NCI-H1694 (cell line): ENCODE data around the gene KPNA1.
"Not testable (repeated sequence)": the region's sequence is repeated elsewhere in the genome, so short reads cannot be mapped to it uniquely, and the experiment has no call there.

Experiments
- DNase-seq: peaks from one replicate; lab custom pipeline; 2025; lab: John Stamatoyannopoulos, UW

Gene KPNA1

DNA sequence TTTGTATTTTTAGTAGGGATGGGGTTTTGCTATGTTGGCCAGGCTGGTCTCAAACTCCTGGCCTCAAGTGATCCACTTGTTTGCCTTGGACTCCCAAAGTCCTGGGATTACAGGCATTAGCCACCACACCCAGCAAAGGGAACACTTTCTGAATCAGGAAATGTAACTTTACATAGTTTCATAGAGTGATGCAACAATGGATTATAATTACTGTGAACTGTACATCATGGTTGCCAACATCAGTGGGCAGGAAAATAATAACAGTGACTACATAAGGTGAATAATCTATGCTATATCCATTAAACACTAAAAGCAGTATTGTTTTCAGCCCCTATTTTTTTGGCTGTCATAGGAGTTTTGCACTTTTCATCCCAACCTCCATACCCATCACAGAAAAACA is 5.0 kb upstream of the KPNA1 start:
- no peak for DNase-seq

DNA sequence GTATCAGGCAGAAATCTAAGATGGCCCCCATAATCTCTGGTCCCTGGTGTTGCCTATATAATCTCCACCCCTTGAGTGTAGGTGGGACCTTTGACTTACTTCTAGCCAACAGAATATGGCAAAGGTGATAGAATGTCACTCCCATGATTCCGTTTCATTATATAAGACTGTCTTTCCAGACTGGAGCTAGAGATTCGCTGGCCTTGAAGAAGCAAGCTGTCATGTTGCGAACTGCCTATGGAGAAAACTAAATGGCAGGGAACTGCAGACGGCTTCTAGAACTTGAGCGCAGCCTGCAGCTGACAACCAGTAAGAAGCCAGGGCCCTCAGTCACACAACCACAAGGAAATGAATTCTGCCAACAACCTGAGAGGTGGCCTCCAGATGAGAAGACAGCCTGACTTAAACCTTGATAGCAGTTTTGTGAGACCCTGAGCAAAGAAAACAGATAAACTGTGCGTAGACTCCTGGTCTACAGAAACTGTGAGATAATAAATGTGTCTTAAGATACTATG is 2.2 kb upstream of the KPNA1 start:
- no peak for DNase-seq

DNA sequence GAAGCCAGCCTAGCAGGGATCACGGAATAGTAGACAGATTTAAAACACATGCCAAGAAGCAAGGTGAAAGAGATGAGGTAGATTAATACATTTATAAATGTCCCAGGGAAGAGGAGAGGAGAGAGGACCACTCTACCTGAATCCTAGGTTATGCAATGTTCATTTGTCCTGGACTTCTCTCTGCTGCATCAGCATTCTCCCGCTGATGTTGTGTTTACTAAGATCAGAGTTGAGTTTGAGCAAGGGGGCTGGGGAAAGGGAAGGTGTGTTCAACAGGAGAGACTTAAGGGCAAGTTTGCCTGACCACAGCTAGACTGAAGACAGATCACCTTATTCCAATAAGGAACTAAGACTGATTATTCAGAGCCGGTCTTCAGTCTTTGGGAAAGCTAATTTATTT is 1.1 kb upstream of the KPNA1 start:
- DNase-seq, result no peak

DNA sequence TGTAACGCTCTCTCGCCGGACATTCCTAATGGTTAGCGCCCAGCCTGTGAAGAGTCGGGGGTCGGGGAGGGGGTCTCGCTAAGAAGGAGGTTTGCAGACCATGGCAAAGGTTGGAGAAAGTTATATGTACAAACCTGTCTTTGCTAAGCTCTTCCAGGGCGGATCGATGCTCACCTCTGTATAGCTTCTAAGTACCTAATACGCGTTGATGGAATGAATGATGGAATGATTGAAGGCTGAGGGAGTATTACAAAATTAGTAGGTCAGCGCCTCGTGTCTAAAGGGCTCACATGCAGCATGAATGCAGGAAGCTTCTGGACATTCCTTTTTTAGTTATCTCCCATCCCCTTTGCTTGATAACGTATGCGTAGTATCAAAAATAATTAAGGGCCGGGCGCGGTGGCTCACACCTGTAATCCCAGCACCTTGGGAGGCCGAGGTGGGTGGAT is 305 bp upstream of the KPNA1 start:
- no peak for DNase-seq

DNA sequence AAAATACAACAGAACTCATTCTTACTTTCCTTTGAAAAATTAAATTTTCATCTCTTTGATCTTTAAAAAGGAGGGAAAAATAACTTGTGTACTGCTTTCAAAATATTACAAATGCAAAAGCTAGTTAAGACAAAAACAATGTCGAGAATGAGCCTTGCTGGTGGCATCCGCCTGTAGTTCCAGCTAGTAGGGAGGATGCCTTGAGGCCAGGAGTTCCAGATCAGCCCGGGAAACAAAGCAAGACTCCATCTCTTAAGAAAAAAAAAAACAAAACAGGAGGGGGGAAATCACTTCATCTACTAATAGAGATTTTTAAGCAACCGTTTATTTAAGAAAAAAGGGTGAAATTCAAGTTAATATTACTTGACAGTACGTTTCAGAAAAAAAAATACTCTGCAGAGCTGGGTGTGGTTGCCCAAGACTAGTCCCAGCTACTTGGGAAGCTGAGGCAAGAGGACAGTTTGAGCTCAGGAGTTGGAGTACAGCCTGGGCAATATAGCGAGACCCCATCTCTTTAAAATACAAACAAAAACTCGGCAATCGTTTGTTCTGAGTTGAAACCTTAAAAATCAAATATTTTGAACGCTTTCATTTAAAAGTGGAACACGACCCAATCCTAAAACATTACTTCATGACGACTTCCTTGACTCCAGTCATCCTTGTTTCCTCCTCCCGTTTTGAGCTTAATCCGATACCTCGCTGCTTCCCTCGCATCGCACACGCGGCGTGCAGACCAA is 1.2 kb downstream of the KPNA1 start:
- DNase-seq, result no peak

DNA sequence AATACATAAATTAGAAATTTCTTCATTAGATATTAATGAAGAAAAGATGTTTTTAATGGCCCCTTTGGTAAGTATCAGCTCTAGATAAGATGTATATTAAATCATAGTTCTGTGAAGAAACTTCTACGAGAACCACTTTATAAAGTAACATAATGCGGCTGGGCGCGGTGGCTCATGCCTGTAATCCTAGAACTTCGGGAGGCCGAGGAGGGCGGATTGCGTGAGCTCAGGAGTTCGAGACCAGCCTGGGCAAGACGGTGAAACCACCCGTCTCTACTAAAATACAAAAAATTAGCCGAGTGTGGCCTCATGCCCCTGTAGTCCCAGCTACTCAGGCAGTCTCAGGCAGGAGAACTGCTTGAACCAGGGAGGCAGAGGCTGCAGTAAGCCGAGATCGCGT is 2.5 kb downstream of the KPNA1 start:
- no peak for DNase-seq

DNA sequence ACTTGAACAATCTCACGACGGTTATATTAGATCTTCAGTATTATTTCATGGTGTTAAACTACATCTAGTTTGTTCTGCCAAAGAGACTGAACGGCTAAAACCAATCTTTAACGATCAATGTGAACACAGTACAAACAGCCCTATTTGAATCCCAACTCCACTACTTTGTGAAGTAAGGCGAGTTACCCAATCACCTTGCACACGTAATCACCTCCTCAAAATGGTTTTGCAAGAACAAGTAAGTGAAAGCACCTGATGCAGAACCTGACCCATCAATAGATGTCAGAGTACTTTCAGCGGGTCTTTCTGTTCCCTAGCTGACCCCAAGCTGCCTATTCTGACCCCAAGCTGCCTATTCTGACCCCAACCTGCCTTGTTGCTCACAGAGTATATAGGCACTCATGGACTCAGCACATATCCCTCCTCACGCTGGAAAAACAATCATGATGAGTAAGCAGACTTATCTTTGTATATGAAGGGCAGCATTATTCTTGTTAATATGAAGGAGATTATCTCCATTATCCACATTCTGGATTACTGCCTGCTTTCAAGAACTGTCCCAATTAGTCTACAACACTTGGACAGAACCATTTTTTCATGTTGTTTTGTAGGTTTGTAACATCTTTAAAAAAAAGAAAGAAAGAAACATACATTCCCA is 3.7 kb downstream of the KPNA1 start:
- DNase-seq, result no peak

DNA sequence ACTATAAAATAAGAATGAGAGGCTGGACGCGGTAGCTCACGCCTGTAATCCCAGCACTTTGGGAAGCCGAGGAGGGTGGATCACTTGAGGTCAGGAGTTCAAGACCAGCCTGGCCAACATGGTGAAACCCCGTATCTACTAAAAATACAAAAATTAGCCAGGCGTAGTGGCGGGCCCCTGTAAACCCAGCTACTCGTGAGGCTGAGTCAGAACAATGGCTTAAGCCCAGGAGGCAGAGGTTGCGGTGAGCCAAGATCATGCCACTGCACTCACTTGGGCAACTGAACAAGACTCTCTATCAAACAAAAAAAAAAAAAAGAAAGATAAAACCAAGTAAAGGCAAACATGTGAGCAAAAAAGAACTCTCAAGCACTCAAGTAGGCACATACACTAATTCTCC is 5.8 kb downstream of the KPNA1 start:
- DNase-seq, result not testable (repeated sequence)

DNA sequence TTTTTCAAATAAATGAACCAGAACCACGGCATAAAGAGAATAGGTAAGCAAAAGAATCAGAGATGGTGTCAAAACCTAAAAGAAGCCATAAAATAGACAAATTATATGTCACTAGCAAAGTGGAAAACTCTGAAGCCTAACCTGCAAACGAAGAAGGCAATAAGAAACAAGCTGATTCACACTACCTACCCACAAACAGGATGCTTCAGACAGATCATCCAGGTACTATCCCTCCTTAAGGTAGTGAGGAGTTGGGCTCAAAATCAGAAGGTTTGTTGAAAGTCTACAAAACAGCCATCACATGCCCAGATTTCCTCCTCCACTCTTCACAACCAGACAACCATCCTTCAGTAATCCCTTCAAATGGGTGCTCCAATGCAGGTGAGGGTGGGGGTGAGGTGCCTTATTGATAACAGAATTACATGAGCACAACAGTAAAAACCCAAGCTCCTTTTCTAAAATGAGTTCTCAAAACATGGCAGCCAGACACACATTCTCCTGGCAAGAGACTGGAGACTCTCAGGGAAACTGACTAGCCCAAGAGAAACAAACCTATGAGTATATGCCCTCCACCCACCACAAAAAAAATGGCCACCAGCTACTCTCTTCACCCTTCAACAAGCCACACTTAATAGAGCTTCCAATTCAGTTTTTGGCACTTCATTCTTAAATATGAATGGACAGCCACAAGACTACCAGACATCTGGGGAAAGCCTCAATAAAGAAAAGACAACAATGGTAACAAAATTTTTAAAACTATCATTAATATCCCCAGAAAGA is 6.4 kb downstream of the KPNA1 start:
- DNase-seq, result no peak

DNA sequence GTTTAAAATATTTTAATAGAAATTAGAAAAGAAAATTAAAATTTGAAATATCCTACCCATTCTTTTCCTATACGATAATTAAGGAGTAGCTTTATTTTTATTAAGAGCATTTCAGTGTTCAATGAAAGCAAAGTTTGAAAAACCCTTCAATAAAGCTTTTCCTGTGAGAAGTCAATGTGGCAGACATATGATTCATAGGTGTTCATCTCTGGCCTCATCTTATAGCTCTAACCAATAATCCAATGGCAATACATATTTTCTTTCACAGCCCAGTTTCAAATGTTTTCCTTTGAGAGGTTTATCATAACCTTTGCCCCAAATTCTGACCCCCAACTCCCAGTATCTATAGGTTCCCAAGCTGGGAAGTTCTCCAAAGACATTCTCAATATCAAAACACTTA is 8.3 kb downstream of the KPNA1 start:
- DNase-seq, result no peak

DNA sequence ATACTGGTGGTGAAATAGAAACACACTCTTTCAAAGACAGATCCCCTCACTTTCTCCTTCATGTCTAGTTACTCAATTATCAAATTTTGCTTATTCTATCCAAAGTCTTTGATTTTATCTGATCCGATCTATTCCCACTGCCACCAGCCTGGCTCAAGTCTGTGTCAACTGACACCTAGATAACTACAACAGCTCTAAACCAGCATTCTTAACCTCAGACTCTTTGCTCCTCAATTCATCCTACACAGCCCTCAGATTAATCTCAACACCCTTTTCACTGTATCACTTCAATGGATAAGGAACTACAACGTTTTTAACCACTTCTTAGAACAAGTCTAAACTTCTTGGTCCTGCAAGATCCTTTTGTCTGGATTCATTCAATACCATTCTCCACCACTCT is 9.1 kb downstream of the KPNA1 start:
- DNase-seq, result no peak

DNA sequence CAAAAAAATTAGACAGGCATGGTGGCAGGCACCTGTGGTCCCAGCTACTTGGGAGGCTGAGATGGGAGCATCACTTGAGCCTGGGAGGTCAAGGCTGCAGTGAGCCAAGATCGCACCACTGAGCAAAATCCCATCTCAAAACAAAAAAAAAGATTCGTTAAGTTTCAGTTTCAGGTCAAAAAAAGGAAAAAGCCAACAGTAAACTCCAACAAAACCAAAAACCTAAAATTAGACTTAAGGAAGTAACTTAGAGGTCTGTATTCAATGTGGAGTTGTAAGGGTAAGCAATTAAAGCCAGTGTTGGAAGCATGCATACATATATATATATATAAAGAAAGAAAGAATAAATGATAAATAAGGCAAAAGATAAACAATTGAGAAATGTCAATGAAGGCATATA is 11.8 kb downstream of the KPNA1 start:
- no peak for DNase-seq

DNA sequence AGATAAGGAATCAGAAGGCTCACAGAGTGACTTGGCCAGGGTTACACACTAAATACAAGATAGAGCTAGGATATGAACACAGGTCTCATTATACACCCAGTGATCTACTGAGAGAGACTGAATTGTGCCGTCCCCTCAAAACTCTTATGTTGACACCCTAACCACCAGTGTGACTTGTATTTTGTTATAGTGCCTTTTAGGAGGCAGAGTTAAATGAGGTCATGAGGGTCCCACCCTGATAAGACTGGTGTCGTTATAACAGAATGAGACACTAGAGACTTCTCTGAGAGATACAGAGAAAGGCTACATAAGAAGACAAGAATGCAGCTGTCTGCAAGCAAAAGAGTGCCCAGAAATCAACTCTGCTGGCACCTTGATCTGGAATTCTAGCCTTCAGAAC is 12.6 kb downstream of the KPNA1 start:
- no peak for DNase-seq

DNA sequence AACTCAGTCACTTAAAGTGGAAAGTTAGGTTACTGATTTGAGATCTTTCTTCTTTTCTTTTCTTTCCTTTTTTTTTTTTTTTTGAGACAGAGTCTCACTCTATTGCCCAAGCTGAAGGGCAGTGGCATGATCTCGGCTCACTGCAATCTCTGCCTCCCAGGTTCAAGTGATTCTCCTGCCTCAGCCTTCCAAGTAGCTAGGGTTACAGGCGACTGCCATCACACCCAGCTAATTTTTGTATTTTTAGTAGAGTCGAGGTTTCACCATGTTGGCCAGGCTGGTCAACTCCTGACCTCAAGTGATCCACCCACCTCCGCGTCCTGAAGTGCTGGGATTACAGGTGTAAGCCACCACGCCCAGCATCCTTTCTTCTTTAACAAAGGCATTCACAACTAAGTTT is 13.8 kb downstream of the KPNA1 start:
- not testable (repeated sequence) for DNase-seq

DNA sequence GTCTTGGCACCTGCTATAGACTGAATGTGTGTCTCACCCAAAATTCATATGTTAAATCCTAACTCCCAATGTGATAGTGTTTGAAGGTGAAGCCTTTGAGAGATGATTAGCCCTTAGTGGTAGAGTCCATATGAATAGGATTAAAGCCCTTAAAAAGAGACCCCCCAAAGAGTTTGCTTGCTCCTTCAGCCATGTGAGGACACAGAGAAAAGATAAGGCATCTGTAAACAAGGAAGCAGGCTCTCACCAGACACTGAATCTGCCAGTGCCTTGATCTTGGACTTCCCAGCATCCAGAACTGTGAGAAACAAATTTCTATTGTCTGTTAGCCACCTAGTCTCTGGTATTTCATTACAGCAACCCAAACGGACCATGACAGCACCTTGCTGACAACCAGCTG is 16.6 kb downstream of the KPNA1 start:
- no peak for DNase-seq

DNA sequence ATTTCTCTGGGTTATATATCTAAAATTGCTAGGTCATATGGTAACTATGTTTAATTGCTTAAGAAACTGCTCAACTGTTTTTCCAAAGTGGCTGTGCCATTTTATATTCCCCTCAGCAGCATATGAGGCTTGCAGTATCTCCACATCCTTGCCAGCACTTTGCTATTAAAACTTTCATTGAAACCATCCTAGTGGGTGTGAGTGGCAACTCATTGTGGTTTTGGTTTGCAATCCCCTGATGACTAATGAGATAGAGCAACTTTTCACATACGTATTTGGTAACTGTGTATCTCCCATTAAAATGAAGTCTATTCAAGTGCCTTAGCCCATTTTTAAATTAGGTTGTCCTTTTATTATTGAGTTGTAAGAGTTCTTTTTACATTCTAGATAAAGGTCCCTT is 17.3 kb downstream of the KPNA1 start:
- DNase-seq, result no peak

DNA sequence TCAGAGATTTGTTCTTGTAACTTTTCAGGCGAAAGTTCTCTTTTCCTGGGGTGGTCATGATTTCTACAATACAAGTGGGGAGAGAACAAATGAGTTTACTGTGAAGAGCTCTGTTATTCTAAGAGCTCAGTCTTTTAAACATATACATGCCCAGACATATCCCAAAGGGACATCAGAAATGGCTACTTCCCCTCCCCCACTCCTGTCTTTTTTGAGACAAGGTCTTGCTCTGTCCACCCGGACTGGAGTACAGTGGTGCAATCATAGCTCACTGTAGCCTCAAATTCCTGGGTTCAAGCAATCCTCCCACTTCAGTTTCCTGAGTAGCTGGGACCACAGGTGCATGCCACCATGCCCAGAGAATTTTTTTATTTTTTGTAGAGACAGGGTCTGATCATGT is 18.2 kb downstream of the KPNA1 start:
- no peak for DNase-seq

DNA sequence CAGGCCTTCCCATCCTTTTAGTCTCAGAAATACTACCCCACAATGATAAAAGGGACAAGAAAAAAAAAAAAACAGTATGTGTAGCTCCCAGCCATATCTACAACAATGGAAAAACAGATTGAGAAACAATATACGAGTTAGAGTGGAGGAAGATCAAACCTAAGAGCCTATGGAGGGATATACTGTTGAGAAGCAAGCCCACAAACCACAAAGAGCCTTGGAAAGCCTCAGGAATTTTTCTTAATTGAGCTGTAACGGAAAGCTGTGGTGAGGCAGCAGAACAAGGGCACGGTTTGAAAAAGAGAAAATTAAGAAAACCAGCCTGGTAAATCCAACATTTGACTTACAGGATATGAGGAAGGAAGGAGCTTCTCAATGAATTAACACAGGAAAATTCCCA is 21.4 kb downstream of the KPNA1 start:
- DNase-seq, result no peak

DNA sequence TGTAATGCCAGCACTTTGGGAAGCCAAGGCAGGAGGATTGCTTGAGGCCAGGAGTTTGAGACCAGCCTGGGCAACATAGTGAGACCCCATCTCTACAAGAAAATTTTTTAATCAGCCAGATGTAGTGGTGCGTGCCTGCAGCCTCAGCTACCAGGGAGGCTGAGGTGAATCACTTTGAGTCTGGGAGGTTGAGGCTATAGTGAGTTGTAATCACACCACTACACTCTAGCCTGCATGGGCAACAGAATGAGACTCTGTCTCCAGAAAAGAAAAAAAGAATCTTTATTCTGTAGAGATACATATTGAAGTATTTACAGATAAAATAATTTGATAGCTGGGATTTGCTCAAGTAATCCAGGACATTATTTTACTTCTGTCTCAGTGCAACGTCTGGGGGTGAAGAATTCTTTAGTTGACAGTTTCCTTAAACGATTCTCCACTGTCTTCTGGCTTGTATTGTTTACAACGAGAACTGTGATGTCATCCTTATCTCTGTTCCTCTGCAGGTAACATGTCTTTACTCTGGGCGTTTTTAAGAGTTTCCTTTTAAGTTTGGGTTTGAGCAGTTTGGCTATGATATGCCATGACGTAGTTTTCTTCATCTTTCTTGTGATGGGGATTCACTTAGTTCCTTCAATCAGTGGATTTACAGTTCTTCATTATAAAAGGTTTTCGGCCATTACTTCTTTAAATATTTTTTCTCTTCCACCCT is 26.3 kb downstream of the KPNA1 start:
- DNase-seq, result no peak

DNA sequence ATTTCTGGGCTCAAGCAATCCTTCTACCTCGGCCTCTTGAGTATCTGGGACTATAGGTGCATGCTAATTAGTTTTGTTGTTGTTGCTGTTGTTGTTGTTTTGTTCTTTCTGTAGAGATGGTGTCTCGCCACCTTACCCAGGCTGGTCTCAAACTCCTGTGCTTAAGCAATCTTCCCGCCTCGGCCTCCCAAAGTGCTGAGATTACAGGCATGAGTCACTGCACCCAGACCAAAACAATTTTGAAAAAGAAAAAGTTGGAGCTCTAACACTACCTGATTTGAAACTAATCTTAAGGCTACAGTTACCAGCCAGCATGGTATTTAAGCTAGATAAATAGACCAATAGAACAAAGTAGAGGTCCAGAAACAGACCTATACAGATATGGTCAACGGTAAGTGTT is 29.8 kb downstream of the KPNA1 start:
- no peak for DNase-seq

DNA sequence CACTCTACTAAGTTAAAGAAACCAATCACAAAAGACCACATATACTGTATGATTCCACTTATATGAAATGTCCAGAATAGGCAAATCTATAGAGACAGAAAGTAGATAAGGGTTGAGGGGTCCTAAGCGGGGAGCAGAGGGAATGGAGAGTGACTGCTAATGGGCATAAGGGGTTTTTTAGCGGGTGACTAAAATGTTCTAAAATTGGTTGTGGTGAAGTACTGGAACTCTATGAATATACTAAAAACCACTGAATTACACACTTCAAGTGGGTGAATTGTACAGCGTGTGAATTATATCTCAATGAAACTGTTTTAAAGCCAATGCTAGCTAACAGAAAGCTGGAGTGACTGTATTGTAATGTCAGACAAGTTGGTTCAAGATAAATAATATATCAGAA is 33.3 kb downstream of the KPNA1 start:
- DNase-seq, result no peak

DNA sequence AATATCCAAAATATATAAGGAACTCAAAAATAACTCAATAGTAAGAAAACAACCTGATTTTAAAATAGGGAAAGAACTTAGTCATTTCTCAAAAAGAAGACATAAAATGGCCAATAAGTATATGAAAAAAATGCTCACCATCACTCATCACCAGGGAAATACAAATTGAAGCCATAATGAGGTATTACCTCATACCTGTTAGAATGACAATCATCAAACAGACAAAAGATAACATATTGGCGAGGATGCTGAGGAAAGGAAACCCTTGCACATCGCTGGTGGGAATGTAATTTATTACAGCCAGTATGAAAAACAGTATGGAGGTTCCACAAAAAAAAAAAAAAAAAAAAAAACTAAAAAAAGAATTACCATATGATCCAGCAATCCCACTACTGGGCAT is 38.2 kb downstream of the KPNA1 start:
- no peak for DNase-seq
